ENCODE data around the gene TAPBP. TPM values are rescaled to one million over a fixed set of nuclear protein-coding genes. Genes with fewer than 3 reads are reported as not detected.

The TAPBP gene
- total and polyA plus RNA-seq, 7 donors, result 7.8 to 114 (median 45.7) TPM

GRCh38 chr6:33339193-33339592 is 25.3 kb upstream of the TAPBP start:
- H3K9me3 ChIP-seq, result no peaks in the 10 kb centered on the region
- H3K4me3 ChIP-seq, result no peak overlapping the region
- no peaks in the 10 kb centered on the region for H3K27me3 ChIP-seq
- no peak for TF ChIP-seq EP300 (IDR thresholded peaks at IDR 0.05)
- no peak for TF ChIP-seq POLR2A (IDR thresholded peaks at IDR 0.05)
- no peak for TF ChIP-seq POLR2AphosphoS5 (IDR thresholded peaks at IDR 0.05)
- TF ChIP-seq CTCF (IDR thresholded peaks at IDR 0.05), result no peak
- H3K36me3 ChIP-seq, result no peaks in the 10 kb centered on the region
- WGBS, 2 donors, result 86 to 87% methylated on average over 6 of the region's 6 CpGs
- DNase-seq, result no peak
- intact Hi-C loops (cut with DNase I), result no loop called here
- H3K4me1 ChIP-seq, result no peaks in the 10 kb centered on the region
- H3K27ac ChIP-seq, result no peak overlapping the region

GRCh38 chr6:33336495-33336894 is 22.6 kb upstream of the TAPBP start:
- no peak for DNase-seq
- no peaks in the 10 kb centered on the region for H3K9me3 ChIP-seq
- H3K27me3 ChIP-seq, result no peaks in the 10 kb centered on the region
- intact Hi-C loops (cut with DNase I), result no loop called here
- H3K27ac ChIP-seq, result no peak overlapping the region
- 90 to 94% methylated on average over 3 of the region's 3 CpGs for WGBS, 2 donors
- H3K36me3 ChIP-seq, result no peaks in the 10 kb centered on the region
- TF ChIP-seq EP300 (IDR thresholded peaks at IDR 0.05) (no peak), POLR2A (IDR thresholded peaks at IDR 0.05) (no peak), CTCF (IDR thresholded peaks at IDR 0.05) (no peak), POLR2AphosphoS5 (IDR thresholded peaks at IDR 0.05) (no peak)
- H3K4me1 ChIP-seq, result no peaks in the 10 kb centered on the region
- no peak overlapping the region for H3K4me3 ChIP-seq

- WGBS, 2 donors, result 49 to 75% methylated on average over 4 of the region's 4 CpGs
- H3K4me3 ChIP-seq, result no peak overlapping the region
- no peak for DNase-seq
- no peaks in the 10 kb centered on the region for H3K27me3 ChIP-seq
- TF ChIP-seq POLR2AphosphoS5 (IDR thresholded peaks at IDR 0.05), result no peak
- no peak for TF ChIP-seq EP300 (IDR thresholded peaks at IDR 0.05)
- no peak for TF ChIP-seq POLR2A (IDR thresholded peaks at IDR 0.05)
- H3K36me3 ChIP-seq, result no peaks in the 10 kb centered on the region
- intact Hi-C loops (cut with DNase I), result no loop called here
- H3K27ac ChIP-seq, result no peak overlapping the region
- no peaks in the 10 kb centered on the region for H3K9me3 ChIP-seq
- no peaks in the 10 kb centered on the region for H3K4me1 ChIP-seq
Measured at GRCh38 chr6:33335916-33336315, 22.0 kb upstream of the TAPBP start.

- WGBS, 2 donors, result 94 to 95% methylated on average over 4 of the region's 4 CpGs
- DNase-seq, result no peak
- no peaks in the 10 kb centered on the region for H3K27me3 ChIP-seq
- intact Hi-C loops (cut with DNase I), result no loop called here
- no peaks in the 10 kb centered on the region for H3K9me3 ChIP-seq
- H3K36me3 ChIP-seq, result no peaks in the 10 kb centered on the region
- H3K27ac ChIP-seq, result no peak overlapping the region
- no peaks in the 10 kb centered on the region for H3K4me1 ChIP-seq
- H3K4me3 ChIP-seq, result no peak overlapping the region
- TF ChIP-seq CTCF (IDR thresholded peaks at IDR 0.05) (no peak), POLR2A (IDR thresholded peaks at IDR 0.05) (no peak), POLR2AphosphoS5 (IDR thresholded peaks at IDR 0.05) (no peak), EP300 (IDR thresholded peaks at IDR 0.05) (no peak)
Measured at GRCh38 chr6:33333666-33334065, 19.8 kb upstream of the TAPBP start.

- no peaks in the 10 kb centered on the region for H3K36me3 ChIP-seq
- TF ChIP-seq POLR2A (IDR thresholded peaks at IDR 0.05), result no peak
- no peak for TF ChIP-seq POLR2AphosphoS5 (IDR thresholded peaks at IDR 0.05)
- TF ChIP-seq EP300 (IDR thresholded peaks at IDR 0.05), result no peak
- no peak for TF ChIP-seq CTCF (IDR thresholded peaks at IDR 0.05)
- no peak overlapping the region for H3K27ac ChIP-seq
- H3K27me3 ChIP-seq, result no peaks in the 10 kb centered on the region
- intact Hi-C loops (cut with DNase I), result no loop called here
- 65 to 80% methylated on average over 10 of the region's 10 CpGs for WGBS, 2 donors
- H3K4me1 ChIP-seq, result no peaks in the 10 kb centered on the region
- no peak for DNase-seq
- no peaks in the 10 kb centered on the region for H3K9me3 ChIP-seq
- H3K4me3 ChIP-seq, result no peak overlapping the region
Measured at GRCh38 chr6:33330736-33331135, 16.9 kb upstream of the TAPBP start.

Measured in sigmoid colon (tissue), 7 donors.